HepG2 (cell line): ENCODE measurements around the gene RSBN1L. TPM values are rescaled to one million over a fixed set of nuclear protein-coding genes. Genes with fewer than 3 reads are reported as not detected.
A peak's percentile ranks its signal among the peaks of the same experiment; 100 is the strongest.

ENCODE experiments used
- ATAC-seq: fragments of 200-7000 bp; cut with Tn5 transposase; 3 replicates; pipeline ENCODE4 v1.9.1; 2020; ENCODE audit warnings: mild to moderate bottlenecking, moderate library complexity
- BruUV-seq: library from RNA; stranded (reverse); fragments of 400-500 nt; replicated peaks from 2 replicates; lab custom pipeline; 2021; lab: Mats Ljungman, UMichigan
- CTCF ChIA-PET: fragments of 300-600 bp; formaldehyde crosslinking; extraction: SDS; loops from one replicate; lab custom pipeline; 2021; ENCODE audit warnings: low total read pairs, inconsistent platforms, low intra/inter-chr PET ratio; lab: Yijun Ruan, JAX
- POLR2A ChIA-PET: fragments of 350-600 bp; sonication (Branson Sonifier 250); formaldehyde crosslinking; loops from one replicate; lab custom pipeline; 2020; ENCODE audit warnings: antibody characterized with exemption, inconsistent platforms; lab: Yijun Ruan, JAX
- DNase-seq: peaks from one replicate; pipeline ENCODE4 v3.0.0-alpha.2; 2015; ENCODE audit warnings: low spot score
- FAIRE-seq: peaks from 3 replicates; lab custom pipeline; 2011; peaks lifted over from hg19 to GRCh38; lab: Jason Lieb, UNC
- H2AFZ ChIP-seq: one replicate; pipeline ENCODE4 v1.6.1; 2011; ENCODE audit warnings: low read length, inconsistent platforms
- H3K27ac ChIP-seq: fragments of 300-600 bp; 3 replicates; pipeline ENCODE4 v1.8.0; 2011; ENCODE audit warnings: mixed run types, mild to moderate bottlenecking, mixed read lengths, low read length, inconsistent platforms; ENCODE audit not compliant: insufficient read depth; ENCODE audit errors: extremely low read length
- H3K27me3 ChIP-seq, 2 experiments: fragments of 200-600 bp in 1 of 2; 2 replicates in 1 of 2; 3 replicates in 1 of 2; pipeline versions ENCODE4 v1.6.0 to v1.8.0; 2011; ENCODE audit warnings: low read length in 2 of 2, mild to moderate bottlenecking in 2 of 2, moderate library complexity in 2 of 2, inconsistent platforms in 1 of 2; ENCODE audit not compliant: insufficient read depth in 2 of 2, control insufficient read depth in 1 of 2
- H3K36me3 ChIP-seq, 2 experiments: fragments of 200-600 bp in 1 of 2; replicated peaks in 1 of 2; 2 replicates in 1 of 2; 3 replicates in 1 of 2; pipeline versions ENCODE4 v1.5.1 to v1.8.0; 2011; ENCODE audit warnings: low read length in 2 of 2, inconsistent platforms in 1 of 2; ENCODE audit not compliant: insufficient read depth in 2 of 2, control insufficient read depth in 1 of 2
- H3K4me1 ChIP-seq: 2 replicates; pipeline ENCODE4 v1.5.1; 2012; ENCODE audit warnings: low read length, inconsistent platforms; ENCODE audit not compliant: insufficient read depth
- H3K4me2 ChIP-seq: 2 replicates; pipeline ENCODE4 v1.6.0; 2011; ENCODE audit warnings: low read depth, low read length, inconsistent platforms
- H3K4me3 ChIP-seq, 3 experiments: fragments of 200-600 bp in 1 of 3; sonication (generic), shearing (Covaris generic) in 1 of 3; replicated peaks in 1 of 3; 2 replicates each; pipeline ENCODE4 v1.5.1; 2011 to 2016; ENCODE audit warnings: low read length in 3 of 3, inconsistent platforms in 2 of 3, low read depth in 2 of 3, mild to moderate bottlenecking in 2 of 3, control low read depth in 1 of 3, mixed read lengths in 1 of 3; ENCODE audit not compliant: insufficient read depth in 1 of 3
- H3K79me2 ChIP-seq: one replicate; pipeline ENCODE4 v1.6.1; 2011; ENCODE audit warnings: low read length, inconsistent platforms; ENCODE audit not compliant: insufficient read depth
- H3K9ac ChIP-seq: 2 replicates; pipeline ENCODE4 v1.6.0; 2011; ENCODE audit warnings: mild to moderate bottlenecking, low read depth, low read length, inconsistent platforms; ENCODE audit not compliant: insufficient read depth
- H3K9me3 ChIP-seq: 2 replicates; pipeline ENCODE4 v1.5.1; 2012; ENCODE audit warnings: mild to moderate bottlenecking, low read length
- H4K20me1 ChIP-seq: 2 replicates; pipeline ENCODE4 v1.6.0; 2011; ENCODE audit warnings: inconsistent platforms, mild to moderate bottlenecking, low read length, moderate library complexity; ENCODE audit not compliant: insufficient read depth
- CHCHD3 ChIP-seq: sonication (generic); formaldehyde crosslinking; IDR thresholded peaks from 2 replicates; pipeline ENCODE4 v1.8.0; 2022; ENCODE audit warnings: mild to moderate bottlenecking, missing genetic modification reagents, moderate library complexity
- KDM2A ChIP-seq: sonication (generic); formaldehyde crosslinking; IDR thresholded peaks from 2 replicates; pipeline ENCODE4 v1.4.0; 2020; ENCODE audit warnings: low read depth, missing genetic modification reagents, borderline replicate concordance
- LRRFIP1 ChIP-seq: sonication (generic); formaldehyde crosslinking; conservative IDR thresholded peaks from 2 replicates; pipeline ENCODE4 v1.4.0; 2020; ENCODE audit warnings: missing genetic modification reagents
- MAFK ChIP-seq, 2 experiments: IDR thresholded peaks in 1 of 2; conservative IDR thresholded peaks in 1 of 2; 2 replicates each; pipeline ENCODE4 v1.6.1; 2011; ENCODE audit warnings: improper control_type of control experiment in 2 of 2, low read length in 2 of 2
- MYPOP ChIP-seq: sonication (generic); formaldehyde crosslinking; IDR thresholded peaks from 2 replicates; pipeline ENCODE4 v1.8.1; 2023; ENCODE audit warnings: mild to moderate bottlenecking, moderate library complexity, missing genetic modification reagents
- NFAT5 ChIP-seq: sonication (generic); formaldehyde crosslinking; IDR thresholded peaks from 2 replicates; pipeline ENCODE4 v1.4.0; 2020; ENCODE audit warnings: missing genetic modification reagents
- REST ChIP-seq, 2 experiments: IDR thresholded peaks; 2 replicates each; pipeline ENCODE4 v1.6.1; 2011 to 2012; ENCODE audit warnings: low read length in 2 of 2, borderline replicate concordance in 1 of 2, low read depth in 1 of 2, mild to moderate bottlenecking in 1 of 2, moderate library complexity in 1 of 2
- RFX5 ChIP-seq: IDR thresholded peaks from 2 replicates; pipeline ENCODE4 v1.6.1; 2011; ENCODE audit warnings: low read depth, low read length, improper control_type of control experiment
- ZNF790 ChIP-seq: sonication (generic); formaldehyde crosslinking; IDR thresholded peaks from 2 replicates; pipeline ENCODE4 v1.8.0; 2022; ENCODE audit warnings: missing genetic modification reagents, mild to moderate bottlenecking, borderline replicate concordance
- ZNF792 ChIP-seq: IDR thresholded peaks from 2 replicates; pipeline ENCODE4 v1.6.1; 2016
- ZNF816 ChIP-seq: sonication (generic); formaldehyde crosslinking; IDR thresholded peaks from 2 replicates; pipeline ENCODE4 v1.8.0; 2022; ENCODE audit warnings: missing genetic modification reagents, mild to moderate bottlenecking, borderline replicate concordance
- WGBS: methylation state at CpG from one replicate; pipeline ENCODE4 v1.1.6; 2017; ENCODE audit warnings: low lambda C conversion rate; 5-methylcytosine and 5-hydroxymethylcytosine counted together
- in situ Hi-C: cut with HindIII; loops from 2 replicates; pipeline ENCODE4 v1.10.0; 2017; ENCODE audit warnings: low pct_unique_long_range_greater_than_20kb; ENCODE audit not compliant: extremely low pct_ligation_motif_present
- intact Hi-C: fragments of 100-400 bp; cut with micrococcal nuclease; formaldehyde crosslinking; loops from one replicate; pipeline ENCODE4 v1.10.0; 2022; ENCODE audit not compliant: unreplicated experiment
- polyA plus RNA-seq, 8 experiments: library from polyadenylated mRNA; depleted of rRNA in 3 of 8; stranded (reverse) in 7 of 8; unstranded in 1 of 8; fragments of >200 nt; fragmentation: Illumina TruSeq in 4 of 8; extraction: Trizol in 4 of 8; gene quantifications; 2 replicates each; pipeline versions ENCODE4 v1.2.1 to v1.2.3, GENCODE V29; 2011 to 2016; ENCODE audit warnings: low read depth in 4 of 8, missing spikeins in 1 of 8, mixed read lengths in 1 of 8; ENCODE audit not compliant: insufficient read depth in 1 of 8
- total RNA-seq, 5 experiments: library from RNA; depleted of rRNA; stranded (reverse); fragments of >200 nt; fragmentation: Illumina TruSeq; extraction: Trizol; gene quantifications; 2 replicates each; pipeline ENCODE4 v1.2.3, GENCODE V29; 2016; ENCODE audit warnings: low read depth in 1 of 5

RSBN1L gene
- total and polyA plus RNA-seq, 2 of the 13 experiments (the other 11 are each of a cell fraction or from before 2014, with no cell fraction given), result 7.7 to 21.3 TPM

- TF ChIP-seq MYPOP (no peak), MAFK (conservative IDR thresholded peaks at IDR 0.05 in 1 of 2, IDR thresholded peaks at IDR 0.05 in 1 of 2; ENCODE audit: low read length in 2 of 2) (no peak), RFX5 (no peak), LRRFIP1 (no peak), KDM2A (no peak)
These were observed 128.9 kb downstream of the RSBN1L start (continued) for GRCh38 chr7:77825131-77825530.

GRCh38 chr7:77826300-77826699, 130.0 kb downstream of the RSBN1L start:
- Histone ChIP-seq H3K4me1 (no peaks in the 10 kb centered on the region), H4K20me1 (no peaks in the 10 kb centered on the region), H3K9ac (no peak overlapping the region), H3K79me2 (peaks cover 5% of the 10 kb centered on the region), H3K4me3 (no peak overlapping the region), H3K4me2 (no peak overlapping the region), H3K9me3 (peaks cover 9% of the 10 kb centered on the region), H3K27ac (no peak overlapping the region), H3K36me3 (no peaks in the 10 kb centered on the region), H2AFZ (no peak overlapping the region), H3K27me3 (no peaks in the 10 kb centered on the region)
- DNase-seq, result no peak
- 72% methylated on average over 2 of the region's 2 CpGs for WGBS
- no TSS peak for BruUV-seq
- FAIRE-seq, result no peak
- CTCF ChIA-PET, result no interaction called here
- intact Hi-C loops (no loop called here), in situ Hi-C loops (no loop called here)
- POLR2A ChIA-PET, result no interaction called here
- ATAC-seq, result no peak
- peak in 1 of 2 experiments; percentile 84; a peak in 3 of 4 replicates for TF ChIP-seq REST (IDR thresholded peaks at IDR 0.05; ENCODE audit: borderline replicate concordance in 1 of 2, low read depth in 1 of 2, low read length in 2 of 2)
- no peak for TF ChIP-seq ZNF816 (CRISPR knock-in tag)
- TF ChIP-seq NFAT5 (CRISPR knock-in tag), result no peak
- TF ChIP-seq ZNF790, result no peak
- no peak for TF ChIP-seq CHCHD3
- no peak for TF ChIP-seq ZNF792 (CRISPR knock-in tag)
